B cell (primary cell): Measurements from ENCODE around the gene RACK1. TPM values are rescaled to one million over a fixed set of nuclear protein-coding genes. Genes with fewer than 3 reads are reported as not detected.

ENCODE experiments used
- ATAC-seq: fragments of 200-7000 bp; cut with Tn5 transposase; one replicate; pipeline ENCODE4 v1.10.0; 2021; ENCODE audit warnings: low read depth, mild to moderate bottlenecking, moderate number of reproducible peaks, moderate library complexity
- CTCF ChIA-PET: fragments of 350-600 bp; sonication (Branson Sonifier 250); formaldehyde crosslinking; loops from one replicate; lab custom pipeline; 2021; ENCODE audit warnings: antibody characterized with exemption, inconsistent platforms; lab: Charles Lee
- POLR2A ChIA-PET: fragments of 350-600 bp; sonication (Branson Sonifier 250); formaldehyde crosslinking; loops from one replicate; lab custom pipeline; 2021; ENCODE audit warnings: antibody characterized with exemption; lab: Charles Lee
- DNase-seq: peaks from one replicate; pipeline ENCODE4 v3.0.0; 2013
- H2AFZ ChIP-seq: 2 replicates; pipeline ENCODE4 v1.6.1; 2012; ENCODE audit warnings: mild to moderate bottlenecking, low read depth, low read length; ENCODE audit not compliant: insufficient read depth, poor library complexity, severe bottlenecking
- H3K27ac ChIP-seq, 2 donors: 1 replicate in 1 of 2; 2 replicates in 1 of 2; pipeline ENCODE4 v1.5.1; 2012 to 2013; ENCODE audit warnings: low read length in 2 of 2, mild to moderate bottlenecking in 2 of 2, moderate library complexity in 1 of 2
- H3K27me3 ChIP-seq, 4 experiments: fragments of 200-600 bp in 1 of 4; sonication (generic) in 1 of 4; replicated peaks in 1 of 4; 1 replicate in 2 of 4; 2 replicates in 2 of 4; pipeline versions ENCODE4 v1.6.1 to v1.7.0; 2013 to 2016; ENCODE audit warnings: low read length in 3 of 4, mild to moderate bottlenecking in 2 of 4, mixed read lengths in 1 of 4, moderate library complexity in 1 of 4; ENCODE audit not compliant: insufficient read depth in 4 of 4, control insufficient read depth in 3 of 4; ENCODE audit errors: control extremely low read depth in 1 of 4
- H3K36me3 ChIP-seq, 2 experiments: replicated peaks in 1 of 2; 1 replicate in 1 of 2; 2 replicates in 1 of 2; pipeline versions ENCODE4 v1.6.1 to v1.7.1; 2013; ENCODE audit warnings: low read length in 1 of 2; ENCODE audit not compliant: insufficient read depth in 2 of 2, control insufficient read depth in 1 of 2; ENCODE audit errors: control extremely low read depth in 1 of 2, extremely low read depth in 1 of 2
- H3K4me1 ChIP-seq, 2 donors: fragments of 200-600 bp in 1 of 2; sonication (generic) in 1 of 2; 1 replicate in 1 of 2; 2 replicates in 1 of 2; pipeline versions ENCODE4 v1.5.1 to v1.6.1; 2013 to 2017; ENCODE audit warnings: low read length in 2 of 2; ENCODE audit not compliant: control insufficient read depth in 2 of 2, insufficient read depth in 2 of 2
- H3K4me2 ChIP-seq: replicated peaks from 2 replicates; pipeline ENCODE3; 2012; ENCODE audit warnings: mild to moderate bottlenecking, low read depth, low read length; ENCODE audit not compliant: poor library complexity, severe bottlenecking
- H3K4me3 ChIP-seq, 5 experiments: fragments of 200-600 bp in 1 of 5; sonication (generic) in 1 of 5; 1 replicate in 3 of 5; 2 replicates in 2 of 5; pipeline versions ENCODE4 v1.5.1 to v1.7.0; 2011 to 2016; ENCODE audit warnings: low read length in 4 of 5, mild to moderate bottlenecking in 4 of 5, low read depth in 2 of 5, control low read depth in 1 of 5, moderate library complexity in 1 of 5; ENCODE audit not compliant: insufficient read depth in 1 of 5; ENCODE audit errors: control extremely low read depth in 1 of 5, extremely low read depth in 1 of 5
- H3K79me2 ChIP-seq: fragments of 200-600 bp; sonication (generic); one replicate; pipeline ENCODE4 v1.6.0; 2016; ENCODE audit warnings: low read length; ENCODE audit not compliant: control insufficient read depth, insufficient read depth
- H3K9ac ChIP-seq: fragments of 200-600 bp; sonication (generic); 2 replicates; pipeline ENCODE4 v1.6.1; 2017; ENCODE audit warnings: mild to moderate bottlenecking, low read length, moderate library complexity
- H3K9me3 ChIP-seq, 3 donors: one replicate each; pipeline versions ENCODE4 v1.6.1 to v1.7.1; 2013; ENCODE audit warnings: low read length in 2 of 3; ENCODE audit not compliant: control insufficient read depth in 2 of 3, insufficient read depth in 1 of 3; ENCODE audit errors: control extremely low read depth in 1 of 3
- H4K20me1 ChIP-seq: 2 replicates; pipeline ENCODE4 v1.6.0; 2012; ENCODE audit warnings: mild to moderate bottlenecking, low read length; ENCODE audit not compliant: insufficient read depth, control insufficient read depth, poor library complexity, severe bottlenecking
- H3K27ac Mint-ChIP-seq: one replicate; pipeline ENCODE4 v1.8.0; 2021; ENCODE audit warnings: mixed read lengths
- H3K27me3 Mint-ChIP-seq: one replicate; pipeline ENCODE4 v1.8.0; 2021; ENCODE audit warnings: mixed read lengths
- H3K4me1 Mint-ChIP-seq: one replicate; pipeline ENCODE4 v1.8.0; 2021; ENCODE audit warnings: mixed read lengths
- H3K4me3 Mint-ChIP-seq: one replicate; pipeline ENCODE4 v1.8.0; 2021; ENCODE audit warnings: mixed read lengths
- H3K9me3 Mint-ChIP-seq: one replicate; pipeline ENCODE4 v1.8.0; 2022; ENCODE audit warnings: mixed read lengths; ENCODE audit not compliant: insufficient read depth
- CTCF ChIP-seq: fragments of 200-600 bp; IDR thresholded peaks from one replicate; pipeline ENCODE4 v1.8.0; 2022; ENCODE audit warnings: antibody characterized with exemption, mild to moderate bottlenecking
- EZH2 ChIP-seq: IDR thresholded peaks from 2 replicates; pipeline ENCODE4 v1.6.1; 2012; ENCODE audit warnings: borderline replicate concordance, low read depth, mild to moderate bottlenecking, moderate library complexity, low read length; ENCODE audit not compliant: insufficient read depth, poor library complexity, severe bottlenecking
- whole genome bisulfite sequencing: methylation state at CpG from one replicate; pipeline ENCODE4 v1.1.5; 2013; ENCODE audit warnings: missing lambda C conversion rate; ENCODE audit not compliant: insufficient coverage; 5-methylcytosine and 5-hydroxymethylcytosine counted together
- intact Hi-C: fragments of 100-400 bp; cut with micrococcal nuclease; formaldehyde crosslinking; loops from one replicate; pipeline ENCODE4 v1.10.0; 2022
- polyA plus RNA-seq: library from polyadenylated mRNA; depleted of rRNA; stranded (reverse); fragments of >200 nt; gene quantifications from 2 replicates; pipeline ENCODE4 v1.2.3, GENCODE V29; 2012
- total RNA-seq, 2 donors: library from RNA; stranded (reverse); fragments of 120-200 nt in 1 of 2; gene quantifications; 1 replicate in 1 of 2; 2 replicates in 1 of 2; pipeline versions ENCODE4 v1.2.3 to v1.2.4, GENCODE V29; 2013 to 2022

Gene RACK1
- total and polyA plus RNA-seq, 2 donors (not counting 1 experiment from before 2014, with no cell fraction given): 2,047 to 4,130 TPM

DNA sequence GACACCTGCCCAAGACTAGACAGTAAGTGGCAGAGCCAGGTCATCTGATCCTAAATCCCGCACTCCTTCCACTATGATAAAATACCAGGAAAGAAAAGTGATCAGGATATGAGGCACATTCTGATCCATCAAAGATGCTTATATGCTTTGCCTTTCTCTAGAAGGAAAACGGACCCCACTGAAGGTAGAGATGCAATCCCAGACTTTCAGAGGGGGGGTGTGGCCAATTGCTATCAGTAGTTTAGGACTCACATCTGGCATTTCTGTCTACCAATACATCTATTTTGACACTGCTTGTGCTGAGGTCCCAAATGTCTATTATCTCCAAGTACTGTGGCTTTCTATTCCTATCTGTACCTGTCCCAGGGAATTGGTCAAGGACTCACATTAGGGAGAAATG lies 15.6 kb upstream of the RACK1 start:
- intact Hi-C loops: no loop called here
- Histone ChIP-seq H3K4me1 (peaks cover 22 to 38% of the 10 kb centered on the region in 2 donors), H3K79me2 (peaks cover 81% of the 10 kb centered on the region), H3K4me2 (peak overlapping the region; percentile 96), H3K9me3 (peaks cover 0 to 9% (median 0%) of the 10 kb centered on the region in 3 donors), H3K27me3 (no peaks in the 10 kb centered on the region), H3K4me3 (peak overlapping the region; percentile 67 to 99 (median 98)), H2AFZ (no peak overlapping the region), H3K27ac (peak overlapping the region in 1 of 2 donors; percentile 98), H4K20me1 (peaks cover 13% of the 10 kb centered on the region), H3K36me3 (peaks cover 5 to 23% of the 10 kb centered on the region in 2 experiments), H3K9ac (peak overlapping the region; percentile 100)
- DNase-seq: no peak
- no peaks in the 10 kb centered on the region for H3K27me3 Mint-ChIP-seq
- peak overlapping the region; percentile 48 for H3K27ac Mint-ChIP-seq
- ChIA-PET POLR2A (interaction anchor here (3.1 kb wide), 1 partner anchor 17 kb away, joined by 46 read pairs; the partner anchor contains the start of gene RACK1), CTCF (interaction anchor here (1.6 to 4.0 kb wide), 4 partner anchors 8 to 99 kb away, joined by 3 to 28 read pairs (median 14); partner anchors contain the start of gene TRIM41)
- H3K4me1 Mint-ChIP-seq: peaks cover 62% of the 10 kb centered on the region
- H3K4me3 Mint-ChIP-seq: peak overlapping the region; percentile 95
- WGBS: 67% methylated on average over 1 of the region's 2 CpGs
- ATAC-seq: no peak
- TF ChIP-seq EZH2 (no peak), CTCF (no peak)
- H3K9me3 Mint-ChIP-seq: no peaks in the 10 kb centered on the region

- no peaks in the 10 kb centered on the region for H3K27me3 ChIP-seq
- no peak for ATAC-seq
- H3K9me3 ChIP-seq: peaks cover 0 to 9% (median 0%) of the 10 kb centered on the region in 3 donors
- ChIA-PET CTCF (no interaction called here), POLR2A (no interaction called here)
- no peaks in the 10 kb centered on the region for H3K27me3 Mint-ChIP-seq
- H3K4me3 Mint-ChIP-seq: peak overlapping the region; percentile 95
- no peaks in the 10 kb centered on the region for H3K9me3 Mint-ChIP-seq
- peak overlapping the region in 1 of 5 experiments; percentile 98 for H3K4me3 ChIP-seq
- DNase-seq: no peak
- H3K36me3 ChIP-seq: peaks cover 5 to 21% of the 10 kb centered on the region in 2 experiments
- intact Hi-C loops: no loop called here
- H3K4me1 ChIP-seq: peaks cover 22 to 38% of the 10 kb centered on the region in 2 donors
- no peak overlapping the region for H2AFZ ChIP-seq
- peak overlapping the region; percentile 62 for H3K27ac Mint-ChIP-seq
- no peak for TF ChIP-seq EZH2
- TF ChIP-seq CTCF: no peak
- WGBS: 94% methylated on average over 2 of the region's 3 CpGs
- H3K27ac ChIP-seq: peak overlapping the region in 1 of 2 donors; percentile 98
- peak overlapping the region; percentile 96 for H3K4me2 ChIP-seq
- H3K4me1 Mint-ChIP-seq: peaks cover 58% of the 10 kb centered on the region
- peaks cover 80% of the 10 kb centered on the region for H3K79me2 ChIP-seq
- peaks cover 13% of the 10 kb centered on the region for H4K20me1 ChIP-seq
- peak overlapping the region; percentile 100 for H3K9ac ChIP-seq
Observed at GRCh38 chr5:181258576-181258975, 14.9 kb upstream of the RACK1 start.
